H1 (cell line): Measurements from ENCODE around the gene APOBEC2. TPM values are rescaled to one million over a fixed set of nuclear protein-coding genes. Genes with fewer than 3 reads are reported as not detected.

ENCODE experiments used
- BACH1 ChIP-seq: IDR thresholded peaks from 2 replicates; pipeline ENCODE4 v1.6.1; 2012; ENCODE audit warnings: low read length, improper control_type of control experiment
- BCL11A ChIP-seq, 2 experiments: IDR thresholded peaks; one replicate each; pipeline ENCODE4 v1.6.1; 2011; ENCODE audit warnings: low read depth in 2 of 2, low read length in 2 of 2, mild to moderate bottlenecking in 2 of 2
- CBX5 ChIP-seq: fragments of 300-800, 300-1000 bp; sonication (generic); IDR thresholded peaks from 2 replicates; pipeline ENCODE4 v1.7.1; 2016; ENCODE audit warnings: antibody characterized with exemption, low read length, low read depth
- CHD2 ChIP-seq: IDR thresholded peaks from 2 replicates; pipeline ENCODE4 v1.6.1; 2012; ENCODE audit warnings: low read length, improper control_type of control experiment
- CHD7 ChIP-seq: fragments of 300-600 bp; sonication (generic); IDR thresholded peaks from 2 replicates; pipeline ENCODE4 v1.7.1; 2012; ENCODE audit warnings: low read length, moderate library complexity, mild to moderate bottlenecking, inconsistent platforms; ENCODE audit not compliant: insufficient replicate concordance
- GTF2F1 ChIP-seq: IDR thresholded peaks from 2 replicates; pipeline ENCODE4 v1.6.1; 2012; ENCODE audit warnings: low read depth, low read length, improper control_type of control experiment, borderline replicate concordance
- KDM4A ChIP-seq: IDR thresholded peaks from one replicate; pipeline ENCODE4 v1.7.1; 2012; ENCODE audit warnings: low read depth, mild to moderate bottlenecking, moderate library complexity, low read length, inconsistent platforms; ENCODE audit not compliant: severe bottlenecking
- RBBP5 ChIP-seq: IDR thresholded peaks from 2 replicates; pipeline ENCODE4 v1.7.1; 2012; ENCODE audit warnings: low read depth, mild to moderate bottlenecking, inconsistent platforms, low read length, moderate library complexity, borderline replicate concordance
- RNF2 ChIP-seq: fragments of 200-900, 300-1000 bp; sonication (generic); IDR thresholded peaks from 2 replicates; pipeline ENCODE4 v1.7.1; 2016; ENCODE audit warnings: borderline replicate concordance, low read depth, mild to moderate bottlenecking, antibody characterized with exemption, low read length; ENCODE audit not compliant: poor library complexity, severe bottlenecking; ENCODE audit errors: missing control alignments
- SP2 ChIP-seq: IDR thresholded peaks from 2 replicates; pipeline ENCODE4 v1.6.1; 2012; ENCODE audit warnings: mild to moderate bottlenecking, low read length, inconsistent platforms
- TEAD4 ChIP-seq: IDR thresholded peaks from 2 replicates; pipeline ENCODE4 v1.6.1; 2012; ENCODE audit warnings: low read depth, low read length, inconsistent platforms, mixed read lengths
- ZNF274 ChIP-seq: IDR thresholded peaks from 2 replicates; pipeline ENCODE4 v1.7.0; 2012; ENCODE audit warnings: low read length, borderline replicate concordance; ENCODE audit errors: extremely low read depth
- polyA plus RNA-seq, 7 experiments: library from polyadenylated mRNA; depleted of rRNA in 3 of 7; stranded (reverse) in 5 of 7; unstranded in 2 of 7; fragments of >200 nt in 5 of 7; fragments of 200-250 nt in 2 of 7; gene quantifications; 1 replicate in 5 of 7; 2 replicates in 1 of 7; 4 replicates in 1 of 7; pipeline versions ENCODE4 v1.2.1 to v1.2.3, GENCODE V29; 2011 to 2013; ENCODE audit warnings: missing spikeins in 2 of 7, mixed read lengths in 2 of 7
- total RNA-seq: library from RNA; stranded (reverse); fragmentation: NEBNext Ultra II Directional; extraction: Animal tissue kit (Norgen Biotek cat#: 25700); gene quantifications from 2 replicates; pipeline ENCODE4 v1.2.1, GENCODE V29; 2021

The APOBEC2 gene
- total and polyA plus RNA-seq, 2 of the 8 experiments (the other 6 are each of a cell fraction or from before 2014, with no cell fraction given): not detected

GRCh38 chr6:41065550-41066026 is 12.6 kb downstream of the APOBEC2 start (continued):
- no peak for TF ChIP-seq CHD7
- TF ChIP-seq GTF2F1: no peak
- TF ChIP-seq SP2: no peak
- no peak for TF ChIP-seq CHD2
- TF ChIP-seq TEAD4: no peak
- no peak for TF ChIP-seq BACH1
- no peak for TF ChIP-seq RNF2
- TF ChIP-seq KDM4A: no peak
- TF ChIP-seq ZNF274: no peak
- TF ChIP-seq RBBP5: no peak
- TF ChIP-seq CBX5: no peak
- TF ChIP-seq BCL11A (IDR thresholded peaks at IDR 0.05; ENCODE audit: low read depth in 2 of 2, low read length in 2 of 2): no peak
